Measurements from ENCODE around the gene SHB. TPM values are rescaled to one million over a fixed set of nuclear protein-coding genes. Genes with fewer than 3 reads are reported as not detected.

SHB gene
- total and polyA plus RNA-seq, 2 of the 13 experiments (the other 11 are each of a cell fraction or from before 2014, with no cell fraction given), result 19.4 to 20.7 TPM

GRCh38 chr9:37903647-37904444, 165.2 kb downstream of the SHB start, which contains the start of gene SLC25A51 (continued):
- peak; percentile 80 for TF ChIP-seq THRA (CRISPR knock-in tag; IDR thresholded peaks at IDR 0.05; ENCODE audit: borderline replicate concordance)
- TF ChIP-seq ATF5 (CRISPR knock-in tag; IDR thresholded peaks at IDR 0.05; ENCODE audit: low read depth), result 0 out of 2 replicates have a peak, but pooled peaks have one; percentile 32
- TF ChIP-seq ZNF766 (CRISPR knock-in tag; IDR thresholded peaks at IDR 0.05; ENCODE audit: borderline replicate concordance), result 0 out of 2 replicates have a peak, but pooled peaks have one; percentile 58
- TF ChIP-seq ZNF510 (CRISPR knock-in tag; IDR thresholded peaks at IDR 0.05; ENCODE audit: low read depth), result no peak; the same call in 1 of the 2 replicates
- no peak for TF ChIP-seq RBM39 (IDR thresholded peaks at IDR 0.05; ENCODE audit: low read depth, low read length, poor library complexity, severe bottlenecking)
- peak; percentile 67 for TF ChIP-seq PPARG (CRISPR knock-in tag; conservative IDR thresholded peaks at IDR 0.05)
- TF ChIP-seq KLF11 (CRISPR knock-in tag; IDR thresholded peaks at IDR 0.05), result peak; percentile 88; the same call in 1 of the 2 replicates
- TF ChIP-seq SALL1 (CRISPR knock-in tag; IDR thresholded peaks at IDR 0.05), result peak; percentile 91
- peak; percentile 97 for TF ChIP-seq ARID2 (CRISPR knock-in tag; IDR thresholded peaks at IDR 0.05; ENCODE audit: borderline replicate concordance)
- TF ChIP-seq YY1 (IDR thresholded peaks at IDR 0.05; ENCODE audit: insufficient read depth, insufficient replicate concordance, low read depth, low read length), result peak; percentile 91
- peak; percentile 69; the same call in 1 of the 2 replicates for TF ChIP-seq AHR (CRISPR knock-in tag; IDR thresholded peaks at IDR 0.05)
- TF ChIP-seq, protein P1, sequence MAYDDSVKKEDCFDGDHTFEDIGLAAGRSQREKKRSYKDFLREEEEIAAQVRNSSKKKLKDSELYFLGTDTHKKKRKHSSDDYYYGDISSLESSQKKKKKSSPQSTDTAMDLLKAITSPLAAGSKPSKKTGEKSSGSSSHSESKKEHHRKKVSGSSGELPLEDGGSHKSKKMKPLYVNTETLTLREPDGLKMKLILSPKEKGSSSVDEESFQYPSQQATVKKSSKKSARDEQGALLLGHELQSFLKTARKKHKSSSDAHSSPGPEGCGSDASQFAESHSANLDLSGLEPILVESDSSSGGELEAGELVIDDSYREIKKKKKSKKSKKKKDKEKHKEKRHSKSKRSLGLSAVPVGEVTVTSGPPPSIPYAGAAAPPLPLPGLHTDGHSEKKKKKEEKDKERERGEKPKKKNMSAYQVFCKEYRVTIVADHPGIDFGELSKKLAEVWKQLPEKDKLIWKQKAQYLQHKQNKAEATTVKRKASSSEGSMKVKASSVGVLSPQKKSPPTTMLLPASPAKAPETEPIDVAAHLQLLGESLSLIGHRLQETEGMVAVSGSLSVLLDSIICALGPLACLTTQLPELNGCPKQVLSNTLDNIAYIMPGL (CRISPR knock-in tag; IDR thresholded peaks at IDR 0.05; ENCODE audit: borderline replicate concordance in 1 of 2, low read depth in 1 of 2), result peak; percentile 99
- peak; percentile 88 for TF ChIP-seq TBX2 (CRISPR knock-in tag; IDR thresholded peaks at IDR 0.05; ENCODE audit: borderline replicate concordance)
- peak; percentile 61 for TF ChIP-seq TAF15 (IDR thresholded peaks at IDR 0.05; ENCODE audit: low read depth, low read length, poor library complexity, severe bottlenecking)
- peak; percentile 98 for TF ChIP-seq HDAC1 (CRISPR knock-in tag; IDR thresholded peaks at IDR 0.05)
- TF ChIP-seq PAWR (CRISPR knock-in tag; IDR thresholded peaks at IDR 0.05; ENCODE audit: borderline replicate concordance), result no peak
- no peak for TF ChIP-seq ISX (CRISPR knock-in tag; conservative IDR thresholded peaks at IDR 0.05)
- TF ChIP-seq ZSCAN20 (CRISPR knock-in tag; IDR thresholded peaks at IDR 0.05; ENCODE audit: borderline replicate concordance), result peak; percentile 14; the same call in 1 of the 2 replicates
- TF ChIP-seq NCOR1 (IDR thresholded peaks at IDR 0.05; ENCODE audit: borderline replicate concordance, low read length), result no peak
- peak; percentile 82; the same call in 1 of the 2 replicates for TF ChIP-seq STAT5B (CRISPR knock-in tag; IDR thresholded peaks at IDR 0.05)
- peak; percentile 79; the same call in 1 of the 2 replicates for TF ChIP-seq ZNF431 (CRISPR knock-in tag; IDR thresholded peaks at IDR 0.05; ENCODE audit: borderline replicate concordance, low read depth)
- peak; percentile 82 for TF ChIP-seq GABPB1 (CRISPR knock-in tag; IDR thresholded peaks at IDR 0.05)
- TF ChIP-seq ONECUT2 (CRISPR knock-in tag; IDR thresholded peaks at IDR 0.05), result 0 out of 2 replicates have a peak, but pooled peaks have one; percentile 39
- TF ChIP-seq XRCC5 (optimal IDR thresholded peaks at IDR 0.05; ENCODE audit: low read length), result peak; percentile 97
- TF ChIP-seq ZNF782 (CRISPR knock-in tag; IDR thresholded peaks at IDR 0.05; ENCODE audit: borderline replicate concordance), result peak; percentile 68; the same call in 1 of the 2 replicates
- no peak; the same call in 1 of the 2 replicates for TF ChIP-seq DNMT3B (CRISPR knock-in tag; conservative IDR thresholded peaks at IDR 0.05)

All from HepG2 (cell line).